NCI-H1417 treated with DMSO at 0.1 percent for 48 hours (cell line): ENCODE data around the gene DOCK1.

Source experiments
- DNase-seq: peaks from one replicate; lab custom pipeline; 2025; lab: John Stamatoyannopoulos, UW

The DOCK1 gene

DNA sequence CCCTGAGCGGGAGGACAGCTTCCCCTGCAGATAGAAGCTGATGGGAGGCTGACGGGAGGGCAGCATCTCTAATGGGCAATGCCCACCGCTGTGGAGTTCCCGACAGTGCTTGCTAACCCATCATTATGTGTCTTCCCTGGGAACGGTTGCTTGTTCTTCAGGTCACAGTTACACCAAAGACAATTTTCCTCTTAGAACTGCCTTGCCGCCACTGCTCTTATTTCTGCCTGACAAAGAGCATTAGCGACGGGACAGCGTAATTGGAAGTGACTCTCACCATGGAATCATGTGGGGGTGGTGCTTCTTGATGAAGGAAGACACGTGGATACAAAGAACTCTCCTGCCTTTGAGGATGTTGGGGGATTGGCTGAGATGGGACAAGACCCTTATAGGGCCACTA is 562.6 kb downstream of the DOCK1 start:
- DNase-seq = no peak

DNA sequence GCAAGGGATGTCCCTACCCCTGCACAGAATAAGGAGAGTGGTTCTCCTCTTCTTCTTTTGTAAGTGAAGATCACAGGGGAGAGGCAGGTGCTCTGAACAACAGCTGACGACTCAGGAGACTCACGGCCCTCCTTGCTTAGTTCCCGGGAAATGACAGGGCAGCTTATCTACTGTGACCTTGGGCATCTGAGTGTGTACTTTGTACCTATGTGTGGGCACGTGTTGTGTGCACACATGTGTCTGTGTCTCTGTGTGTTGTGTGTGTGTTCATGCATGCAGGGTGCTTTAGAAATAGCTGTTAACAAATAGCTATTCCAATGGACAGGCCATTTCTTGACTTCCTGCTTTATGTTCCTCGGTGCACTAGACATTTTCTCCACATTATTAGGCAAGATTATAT is 563.4 kb downstream of the DOCK1 start:
- DNase-seq = no peak

DNA sequence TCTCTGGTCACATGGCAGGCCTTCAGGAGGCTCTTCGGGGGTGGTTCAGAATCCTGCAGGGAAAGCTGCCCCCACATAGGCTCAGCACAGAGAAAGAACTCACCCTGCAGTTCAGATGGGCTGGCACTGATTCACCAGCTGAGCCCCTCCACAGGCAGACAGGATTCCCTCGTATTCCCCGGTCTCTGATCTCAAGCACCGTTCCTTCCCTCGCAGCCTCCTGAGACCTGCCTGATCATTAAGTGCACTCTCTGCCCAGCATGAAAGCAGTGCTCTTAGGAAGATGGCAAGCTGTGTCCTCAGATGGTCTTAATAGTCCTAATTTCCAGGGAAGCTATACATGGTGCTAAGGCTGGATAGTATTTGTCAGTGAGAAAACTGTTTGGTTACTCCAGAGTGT is 565.7 kb downstream of the DOCK1 start:
- no peak for DNase-seq

DNA sequence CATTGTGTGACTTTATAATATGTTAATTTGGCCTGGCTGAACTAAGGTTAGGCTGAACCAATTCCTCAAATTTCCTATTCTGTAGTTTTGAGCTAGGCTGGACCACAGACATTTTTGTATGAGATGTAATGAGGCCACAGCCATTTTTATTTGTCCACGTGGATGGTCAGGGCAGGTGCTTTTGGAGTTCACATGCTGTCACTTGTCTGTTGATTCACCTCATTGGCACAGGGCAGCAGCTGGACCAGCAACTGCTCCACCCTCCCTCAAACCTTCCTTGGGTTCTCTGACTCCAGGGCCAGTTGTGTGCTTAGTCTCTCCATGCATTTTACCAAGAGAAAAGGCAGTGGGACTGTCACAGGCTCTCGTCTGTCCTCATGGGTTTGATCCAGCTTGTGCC is 567.7 kb downstream of the DOCK1 start:
- DNase-seq = no peak

DNA sequence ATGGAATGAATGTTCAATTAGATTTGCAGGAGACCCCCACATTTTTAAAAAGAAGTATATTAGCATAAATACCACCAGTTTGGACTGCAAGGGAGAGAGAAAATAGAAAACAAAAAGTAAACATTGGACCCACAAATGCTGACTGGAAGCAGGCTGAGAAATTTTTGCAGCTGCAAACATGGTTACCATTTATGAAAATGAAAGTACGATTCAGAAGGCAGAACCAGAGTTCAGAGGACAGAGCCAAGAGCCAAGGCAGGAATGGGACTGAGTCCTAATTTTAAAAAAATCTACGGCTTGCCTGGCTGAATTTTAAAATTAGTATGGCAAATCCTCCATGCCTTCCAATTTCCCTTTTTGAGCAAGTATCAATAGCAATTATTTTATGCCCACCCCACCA is 569.3 kb downstream of the DOCK1 start:
- no peak for DNase-seq

DNA sequence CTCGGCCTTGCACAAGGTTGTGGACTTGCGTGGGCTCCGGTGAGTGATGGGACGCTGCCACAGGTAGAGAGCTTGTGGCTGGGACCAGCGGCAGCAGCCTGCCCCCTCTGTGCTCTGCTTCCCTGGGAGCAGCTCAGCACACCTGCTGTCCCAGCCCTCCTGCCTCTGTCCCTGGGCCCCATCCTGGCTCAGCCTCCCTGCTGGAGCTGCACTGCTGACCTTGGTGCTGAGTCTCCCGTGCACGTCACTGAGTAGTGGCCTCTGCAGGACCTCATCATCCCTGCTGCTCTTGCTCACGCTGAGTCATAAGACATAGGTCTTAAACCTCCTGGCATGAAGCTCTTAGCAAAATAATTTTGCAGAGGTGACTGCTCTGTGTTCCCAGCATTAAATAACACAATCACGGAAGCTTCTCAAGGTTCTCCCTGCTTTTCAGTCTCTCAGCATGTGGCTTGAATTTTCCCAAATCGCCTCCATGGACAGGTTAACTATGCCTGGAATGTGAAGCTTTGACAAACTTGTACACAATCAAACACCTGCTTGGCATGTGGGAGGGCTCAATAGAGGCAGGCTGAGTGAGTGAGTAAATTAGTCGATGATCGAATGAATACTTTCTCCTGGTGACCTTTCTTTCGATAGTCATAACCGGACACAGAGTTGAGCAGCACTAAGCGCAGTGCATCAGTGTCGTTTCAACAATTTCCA is 580.1 kb downstream of the DOCK1 start:
- no peak for DNase-seq

GRCh38 chr10:127486355-127486754 is 581.1 kb downstream of the DOCK1 start:
- no peak for DNase-seq

DNA sequence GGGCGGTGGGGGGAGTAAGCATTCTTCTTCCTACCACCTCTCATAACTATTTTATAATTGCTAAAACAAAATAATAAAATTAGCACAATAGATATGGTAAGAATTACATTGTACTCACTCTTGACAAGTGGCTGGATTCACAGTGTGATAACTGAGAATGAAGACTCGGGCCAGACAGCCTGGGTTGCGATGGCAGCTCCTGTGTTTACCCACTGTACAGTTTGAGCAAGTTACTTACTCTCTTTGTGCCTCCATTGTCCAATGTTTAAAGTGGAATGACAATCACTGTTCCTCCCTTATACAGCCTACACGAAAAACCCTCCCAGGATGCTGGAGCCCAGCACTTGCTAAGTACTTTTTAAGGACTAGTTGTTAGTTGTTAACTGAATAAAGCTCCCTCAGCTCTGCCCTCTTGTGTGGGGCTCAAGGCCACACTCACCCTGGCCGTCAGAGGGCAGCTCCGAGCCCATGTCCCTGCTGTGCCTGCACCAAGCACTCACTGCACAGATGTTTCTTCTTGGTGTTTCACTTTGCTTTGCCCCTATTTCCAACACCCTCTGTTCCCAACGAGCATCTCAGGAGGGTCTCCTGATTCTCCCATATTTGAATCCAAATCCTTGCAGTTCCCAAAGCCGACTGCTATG is 587.5 kb downstream of the DOCK1 start:
- DNase-seq = no peak

GRCh38 chr10:127496035-127496434 is 590.8 kb downstream of the DOCK1 start:
- no peak for DNase-seq

- DNase-seq = no peak
These were observed 592.5 kb downstream of the DOCK1 start for GRCh38 chr10:127497685-127498084.

GRCh38 chr10:127498087-127498486 is 592.9 kb downstream of the DOCK1 start:
- DNase-seq = no peak

DNA sequence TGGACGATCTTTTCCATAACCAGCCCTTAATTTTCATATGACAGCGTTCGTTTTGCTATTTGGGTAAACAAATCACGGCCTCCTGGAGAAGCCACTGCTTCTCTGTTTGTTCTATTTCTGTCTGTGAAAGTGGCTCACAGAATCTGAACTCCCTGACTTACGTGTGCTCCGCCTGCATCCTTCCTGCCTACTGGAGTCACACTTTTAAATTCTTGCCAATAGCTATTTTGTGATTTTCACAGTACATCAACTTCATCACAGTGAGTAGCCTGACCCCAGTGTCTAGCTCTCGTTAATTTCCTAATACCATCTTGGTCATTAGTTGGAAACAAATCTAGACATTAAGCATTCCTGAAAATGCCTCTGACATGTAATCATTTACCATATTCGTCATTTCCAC is 594.9 kb downstream of the DOCK1 start:
- no peak for DNase-seq
